Stimulated activated CD4-positive, alpha-beta T cell treated with anti-CD3 and anti-CD28 coated beads, Interleukin-2, amount 100 ng/mL, for 4 hours (primary cell): Measurements from ENCODE around the gene IL17RB.

Source experiments
- DNase-seq: peaks from one replicate; pipeline ENCODE4 v3.0.0-alpha.2; 2020; ENCODE audit warnings: low read depth

IL17RB gene

DNA sequence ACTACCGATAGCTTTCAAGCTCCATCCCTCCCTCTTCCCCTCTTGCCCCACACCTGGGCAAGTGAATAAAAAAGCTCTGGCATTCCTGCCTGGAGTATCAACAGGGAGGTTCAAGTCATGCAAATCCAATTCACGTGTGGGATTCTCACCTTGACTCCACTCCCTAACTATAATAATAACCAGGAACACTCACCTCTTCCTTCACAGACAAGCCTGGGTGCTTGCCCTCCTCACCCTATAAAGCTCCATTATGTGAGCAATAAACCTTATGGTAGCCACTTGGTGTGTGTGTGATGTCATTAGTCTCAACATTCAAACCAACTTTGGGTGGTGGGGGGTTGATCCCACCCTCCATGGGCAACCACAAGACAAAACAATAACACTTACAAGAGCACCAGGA lies 16.8 kb upstream of the IL17RB start:
- no peak for DNase-seq

DNA sequence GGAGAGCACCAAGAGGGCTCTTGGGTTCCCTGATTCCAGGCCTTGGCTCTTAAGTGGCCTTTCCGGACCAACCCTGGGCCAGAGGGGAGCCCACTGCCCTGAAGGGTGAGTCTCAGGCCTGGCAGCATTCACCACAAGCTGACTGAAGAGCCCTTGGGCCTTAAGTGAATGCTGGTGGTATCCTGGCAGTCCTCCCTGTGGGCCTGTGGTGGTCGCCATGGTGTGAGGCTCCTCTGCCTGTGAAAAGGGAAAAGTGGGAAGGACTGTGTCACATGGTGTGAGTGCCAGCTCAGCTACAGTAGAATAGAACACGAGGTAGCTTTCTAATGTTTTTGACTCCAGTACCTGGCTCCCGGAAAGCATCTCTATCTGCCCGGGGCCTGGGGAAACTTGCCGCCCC lies 15.4 kb upstream of the IL17RB start:
- DNase-seq, result no peak

DNA sequence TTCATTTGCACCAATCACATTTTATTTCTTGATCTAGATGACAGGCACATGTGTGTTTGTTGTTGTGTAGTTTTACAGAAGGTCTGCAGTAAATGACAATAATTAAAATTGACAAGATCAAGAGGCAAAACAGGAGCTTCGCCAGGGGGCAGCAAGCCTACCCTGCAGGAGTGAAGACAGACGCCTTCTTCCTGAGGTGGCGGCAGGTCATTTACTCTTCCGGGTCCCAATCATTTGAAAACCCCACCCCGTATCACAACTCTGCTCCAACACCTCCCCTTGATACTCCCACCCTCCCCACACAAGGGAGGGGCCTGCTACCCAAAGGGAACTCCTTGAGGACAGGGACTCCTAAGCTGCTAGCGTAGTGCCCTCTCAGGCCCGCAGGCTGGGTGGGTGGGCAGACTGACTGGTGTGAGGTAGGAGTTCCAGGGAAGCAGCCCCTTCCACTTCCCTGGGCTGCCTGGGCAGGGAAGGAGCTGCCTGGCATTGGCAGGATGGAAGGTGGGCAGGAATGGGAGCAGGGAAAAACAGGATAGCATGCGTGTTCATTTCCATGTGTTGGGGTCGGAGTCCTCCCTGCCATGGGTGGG lies 13.2 kb upstream of the IL17RB start:
- no peak for DNase-seq

DNA sequence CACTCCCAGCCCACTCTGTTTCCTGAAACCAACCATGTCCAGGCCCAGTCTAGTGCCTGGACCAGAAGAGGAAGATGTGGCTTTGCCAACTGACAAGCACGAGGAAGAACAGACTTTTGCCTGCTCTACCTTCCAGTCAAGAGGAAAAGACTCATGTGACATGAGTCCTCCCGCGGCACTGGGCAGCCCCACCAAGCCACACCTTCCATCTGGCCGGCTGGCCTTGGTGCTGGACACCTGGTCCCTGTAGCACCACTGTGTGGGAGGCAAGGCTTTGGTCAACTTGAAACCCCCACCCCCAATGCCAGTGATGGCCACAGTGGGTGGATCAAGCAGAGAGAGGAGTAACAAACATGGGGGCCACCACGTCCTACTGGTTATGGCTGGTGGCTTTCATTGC lies 12.7 kb upstream of the IL17RB start:
- DNase-seq, result no peak

DNA sequence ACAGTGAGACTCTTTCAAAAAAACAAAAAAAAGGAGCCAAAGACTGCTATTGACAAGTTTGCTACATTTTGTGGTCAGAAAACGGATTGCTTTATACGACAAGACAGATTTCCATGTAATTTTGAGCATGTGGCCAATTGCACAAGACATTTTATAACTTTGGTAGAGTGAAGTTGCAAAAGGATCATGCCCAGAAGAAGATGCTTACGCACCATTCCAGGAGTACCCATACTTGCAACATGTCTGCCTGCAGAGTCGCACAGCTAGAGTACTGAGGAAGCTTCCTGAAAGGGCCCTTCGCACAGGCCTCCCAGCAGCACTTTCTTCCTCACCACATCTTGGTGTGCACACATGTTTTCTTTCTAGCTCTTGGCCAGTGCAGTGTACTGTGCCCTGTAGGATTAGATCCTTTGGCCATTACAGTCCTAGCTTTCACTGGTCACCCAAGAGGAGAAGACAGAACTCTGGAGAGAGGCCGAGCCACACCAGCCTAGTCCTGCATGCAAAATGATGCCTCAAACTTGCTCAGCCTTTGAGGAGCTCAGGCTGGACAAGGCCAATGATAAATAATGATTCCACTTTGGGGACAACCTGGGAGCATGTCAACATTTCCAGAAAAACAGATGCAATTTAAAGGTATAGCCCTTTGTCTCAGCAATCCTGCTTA lies 11.8 kb upstream of the IL17RB start:
- no peak for DNase-seq

- no peak for DNase-seq
These were observed 11.1 kb upstream of the IL17RB start for GRCh38 chr3:53835257-53835656.

- DNase-seq, result no peak
These were observed 10.1 kb upstream of the IL17RB start for GRCh38 chr3:53836084-53836872.

- DNase-seq, result no peak
These were observed 9.0 kb upstream of the IL17RB start for GRCh38 chr3:53837331-53837730.

DNA sequence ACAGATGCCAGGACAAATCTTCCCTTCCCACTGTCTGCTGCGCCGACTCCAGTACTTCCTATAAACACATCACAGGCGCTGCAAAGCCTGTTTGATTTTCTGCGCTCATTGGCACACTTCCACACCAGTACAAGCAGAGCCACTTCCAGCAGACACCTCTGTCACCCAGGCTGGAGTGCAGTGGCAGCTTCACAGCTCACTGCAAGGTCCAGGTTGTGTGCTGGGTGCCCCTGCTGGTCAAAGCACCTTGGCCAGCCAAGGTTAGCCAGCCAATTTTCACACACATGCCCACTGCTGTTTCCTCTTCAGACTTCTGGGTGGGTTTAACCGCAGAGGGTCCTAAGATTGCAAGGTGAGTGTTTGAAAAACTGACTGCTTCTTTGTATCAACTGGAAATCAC lies 5.1 kb upstream of the IL17RB start:
- no peak for DNase-seq

DNA sequence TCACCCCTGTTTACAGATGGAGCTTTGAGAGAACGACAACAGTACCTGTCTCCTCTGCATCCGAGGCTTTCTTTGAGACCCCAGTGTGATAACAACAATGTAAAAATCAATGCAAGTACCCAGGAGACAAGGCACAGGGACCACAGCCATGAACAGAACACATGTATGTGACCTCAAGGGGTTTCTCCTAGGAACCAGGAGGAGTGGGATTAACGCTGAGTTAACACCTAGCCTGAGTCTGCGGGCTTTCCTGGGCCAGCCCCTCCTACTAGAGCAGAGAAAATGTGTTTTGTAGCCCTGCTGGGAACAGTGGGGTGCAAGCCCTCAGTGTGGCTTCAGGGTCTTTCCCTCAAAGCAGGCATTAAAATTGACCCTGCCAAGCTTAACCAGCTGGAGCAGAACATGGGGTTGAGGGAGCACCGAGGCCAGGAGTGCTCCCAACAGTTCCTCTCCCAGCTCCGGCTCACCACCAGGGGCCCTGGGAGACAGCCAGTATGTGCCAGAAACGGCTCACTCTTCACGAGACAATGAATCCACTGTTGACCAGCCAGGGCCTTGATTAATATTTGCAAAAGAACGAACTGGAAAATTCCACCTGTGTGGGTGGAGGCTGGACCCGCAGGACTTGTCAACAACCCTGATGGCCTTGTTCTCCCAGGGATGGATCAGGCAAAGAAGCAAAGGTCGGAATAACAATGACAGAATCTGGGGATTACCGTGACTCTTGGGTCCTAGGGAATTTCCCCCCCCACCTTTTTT lies 3.8 kb upstream of the IL17RB start:
- DNase-seq, result no peak

DNA sequence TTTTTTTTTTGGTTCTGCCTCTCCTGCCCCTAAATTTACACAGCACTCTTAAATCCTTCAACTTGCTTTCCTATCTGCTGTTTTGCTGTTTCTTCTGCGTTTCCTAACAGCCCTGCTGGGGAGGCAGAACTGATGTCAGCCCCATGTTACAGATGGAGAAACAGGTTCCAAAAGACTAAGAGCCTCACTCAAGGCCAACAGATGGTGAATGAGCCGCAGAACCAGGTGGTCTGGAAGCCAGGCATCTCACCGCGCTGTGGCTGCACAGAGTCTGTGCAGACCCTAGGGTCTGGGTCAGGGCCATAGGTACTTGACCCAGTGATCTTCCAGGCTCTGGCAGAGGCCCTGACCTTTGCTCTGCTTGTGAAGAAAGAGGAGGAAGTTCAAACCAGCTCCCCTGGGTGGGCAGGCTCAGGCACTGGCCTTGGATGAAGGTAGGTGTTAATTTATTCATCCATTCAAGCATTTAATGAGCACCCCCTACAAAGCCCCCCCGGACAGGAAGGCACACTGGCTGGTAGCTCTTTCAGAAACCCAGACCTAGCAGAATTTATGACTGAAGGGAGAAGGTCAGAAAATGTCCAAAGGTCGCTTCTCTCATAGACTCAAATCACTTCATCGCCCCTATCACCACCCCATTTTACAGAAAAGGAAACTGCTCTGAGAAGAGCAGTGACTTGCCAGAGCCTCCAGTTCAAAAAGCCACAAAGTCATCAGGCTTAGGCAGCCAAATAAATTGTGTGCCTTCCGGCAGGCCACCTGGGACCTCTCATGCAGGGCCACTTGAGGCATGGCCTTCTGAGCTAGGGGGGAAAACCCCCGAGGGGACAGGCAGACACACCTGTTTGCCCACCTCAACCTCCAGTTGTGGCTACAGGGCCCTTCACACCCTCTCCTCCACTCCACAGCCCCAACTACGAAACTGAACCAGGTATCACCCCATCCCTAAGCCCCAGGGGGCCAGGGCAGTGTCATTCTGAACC lies 2.9 kb upstream of the IL17RB start:
- DNase-seq, result no peak

DNA sequence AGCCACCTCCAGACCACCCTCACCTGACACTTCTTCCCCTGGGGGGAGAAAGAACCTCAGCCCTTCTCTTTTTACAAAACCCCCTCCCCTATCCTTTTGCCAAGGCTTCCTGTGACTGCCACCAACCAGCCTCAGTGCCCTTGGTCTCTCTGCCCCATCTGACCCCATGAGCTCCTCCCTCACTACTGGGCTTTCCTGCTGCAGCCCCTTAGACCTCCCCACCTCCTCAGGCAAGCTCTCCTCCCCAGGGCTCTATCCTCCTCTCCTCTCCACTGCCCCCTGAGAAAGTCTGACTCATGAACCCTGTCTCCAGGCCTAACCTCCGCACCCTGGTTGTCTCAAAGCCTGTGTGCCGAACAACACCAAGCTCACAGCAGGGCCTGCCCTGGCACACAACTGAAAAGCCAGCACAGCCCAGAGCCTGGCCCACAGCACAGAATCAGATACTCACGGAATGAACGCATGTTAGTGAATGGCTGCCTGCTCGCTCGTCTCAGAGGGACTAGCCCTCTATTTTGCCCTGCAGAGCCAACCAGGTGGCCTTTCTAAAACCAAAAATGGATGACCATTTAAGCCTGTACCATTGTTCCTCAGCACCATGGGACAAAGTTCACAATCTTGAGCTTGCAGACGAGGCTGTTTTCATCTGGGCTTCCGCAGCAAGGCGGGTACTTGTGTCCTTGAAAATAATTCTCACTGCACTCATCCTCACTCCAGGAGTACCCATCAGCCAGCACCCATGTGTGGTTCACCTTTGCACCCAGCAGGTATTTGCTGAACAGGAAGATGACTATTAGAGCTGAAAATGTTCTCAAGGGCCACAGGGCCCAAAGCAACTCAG lies 1.9 kb upstream of the IL17RB start:
- DNase-seq, result no peak

DNA sequence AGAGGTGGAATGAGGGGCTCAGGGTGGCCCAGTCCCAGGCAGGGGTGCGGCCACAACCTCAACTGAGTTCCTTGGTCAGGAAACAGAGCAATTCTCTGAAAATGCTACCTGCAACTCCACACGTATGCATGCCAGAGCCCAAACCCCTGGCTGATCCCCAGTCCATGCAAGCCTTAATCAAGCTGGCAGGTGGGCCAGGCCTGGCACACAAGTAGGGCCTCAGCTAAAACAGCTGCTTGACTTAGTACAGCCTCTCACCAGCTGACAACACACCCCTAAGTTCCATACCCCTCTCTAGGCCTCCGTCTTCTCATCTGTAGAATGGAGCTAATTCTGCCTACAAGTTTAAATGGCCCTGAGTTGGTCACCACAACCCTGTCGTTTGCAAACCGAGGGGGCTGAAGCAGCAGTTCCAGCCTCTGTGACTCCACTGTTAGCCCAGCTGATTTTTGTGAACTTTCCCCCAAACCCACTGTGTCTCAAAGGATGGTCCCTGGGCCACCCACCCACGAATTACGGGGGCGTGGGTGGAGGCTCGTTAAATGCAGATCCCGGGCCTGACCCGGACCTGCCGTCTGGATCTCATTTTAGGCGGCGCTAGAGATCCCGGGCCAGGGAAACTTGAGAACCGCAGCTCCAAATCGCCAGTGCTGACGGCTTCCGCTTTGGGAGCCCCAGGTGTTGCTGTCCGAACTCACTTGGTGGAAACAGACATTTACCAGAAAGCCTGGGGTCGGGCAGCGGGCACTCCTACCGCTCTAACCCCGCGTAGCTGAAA lies 1.1 kb upstream of the IL17RB start:
- no peak for DNase-seq

- no peak for DNase-seq
These were observed 561 bp upstream of the IL17RB start for GRCh38 chr3:53845881-53846133.

- no peak for DNase-seq
These were observed 435 bp downstream of the IL17RB start for GRCh38 chr3:53846851-53847155.

DNA sequence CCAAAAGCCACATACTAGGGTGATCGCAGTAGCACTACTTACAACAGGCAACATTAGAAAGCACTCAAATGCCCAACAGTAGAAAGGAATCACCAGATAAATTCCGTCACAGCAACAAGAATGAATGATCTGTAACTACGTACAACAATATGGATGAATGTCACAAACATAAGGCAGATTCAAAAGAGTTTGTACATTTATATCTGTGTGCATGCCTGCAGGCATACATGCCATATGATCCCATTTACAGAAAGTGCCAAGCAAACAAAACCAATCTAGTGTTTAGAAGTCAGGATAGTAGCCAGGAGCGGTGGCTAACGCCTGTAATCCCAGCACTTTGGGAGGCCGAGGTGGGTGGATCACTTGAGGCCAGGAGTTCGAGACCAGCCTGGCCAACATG lies 3.5 kb downstream of the IL17RB start:
- DNase-seq, result no peak

DNA sequence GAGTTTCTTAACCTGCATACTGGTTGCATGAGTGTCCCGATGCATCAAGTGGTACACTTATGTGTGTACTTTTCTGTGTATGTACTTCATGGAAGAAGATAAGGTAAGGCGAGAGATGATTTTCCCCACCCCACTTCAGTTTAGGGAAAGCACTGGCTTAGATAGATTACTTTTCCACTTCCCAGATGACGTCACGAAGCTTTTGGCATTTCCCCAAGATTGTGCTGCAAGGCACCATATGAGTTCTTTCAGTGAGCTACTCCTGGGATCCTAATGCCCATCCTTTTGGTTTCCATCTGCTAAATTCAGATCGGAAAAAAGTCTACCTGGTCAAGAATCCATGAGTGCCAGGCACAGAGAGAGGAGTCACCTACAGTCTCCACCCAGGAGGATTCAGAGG lies 4.5 kb downstream of the IL17RB start:
- DNase-seq, result no peak

DNA sequence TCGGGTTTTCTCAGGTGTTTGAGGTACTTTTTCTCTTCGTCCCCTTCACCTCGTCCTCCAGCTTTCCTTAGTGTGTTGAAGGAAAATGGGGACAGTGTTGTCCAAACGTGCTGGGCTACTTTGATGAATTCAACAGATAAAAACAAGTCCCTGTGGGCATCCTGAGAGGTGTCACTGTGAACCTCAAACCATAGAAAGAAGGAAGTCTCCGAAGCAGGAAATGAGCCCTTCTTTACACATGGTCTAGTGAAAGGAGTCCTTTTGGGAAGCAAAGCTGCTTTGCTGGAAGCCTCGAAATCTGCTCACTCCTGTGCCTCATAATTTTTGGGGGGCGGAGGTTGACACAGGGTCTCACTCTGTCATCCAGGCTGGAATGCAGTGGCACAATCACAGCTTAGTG lies 10.6 kb downstream of the IL17RB start:
- DNase-seq, result no peak

DNA sequence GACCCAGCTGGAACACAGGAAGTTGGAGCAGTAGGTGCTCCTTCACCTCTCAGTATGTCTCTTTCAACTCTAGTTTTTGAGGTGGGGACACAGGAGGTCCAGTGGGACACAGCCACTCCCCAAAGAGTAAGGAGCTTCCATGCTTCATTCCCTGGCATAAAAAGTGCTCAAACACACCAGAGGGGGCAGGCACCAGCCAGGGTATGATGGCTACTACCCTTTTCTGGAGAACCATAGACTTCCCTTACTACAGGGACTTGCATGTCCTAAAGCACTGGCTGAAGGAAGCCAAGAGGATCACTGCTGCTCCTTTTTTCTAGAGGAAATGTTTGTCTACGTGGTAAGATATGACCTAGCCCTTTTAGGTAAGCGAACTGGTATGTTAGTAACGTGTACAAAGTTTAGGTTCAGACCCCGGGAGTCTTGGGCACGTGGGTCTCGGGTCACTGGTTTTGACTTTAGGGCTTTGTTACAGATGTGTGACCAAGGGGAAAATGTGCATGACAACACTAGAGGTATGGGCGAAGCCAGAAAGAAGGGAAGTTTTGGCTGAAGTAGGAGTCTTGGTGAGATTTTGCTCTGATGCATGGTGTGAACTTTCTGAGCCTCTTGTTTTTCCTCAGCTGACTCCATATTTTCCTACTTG lies 11.9 kb downstream of the IL17RB start:
- DNase-seq, result no peak

- DNase-seq, result no peak
These were observed 12.8 kb downstream of the IL17RB start for GRCh38 chr3:53859178-53859577.
